HL-60 (cell line): ENCODE results near the gene SLC16A10.

Experiments
- DNase-seq, 2 experiments: peaks; one replicate each; pipeline ENCODE4 v3.0.0-alpha.2; 2010 to 2020; ENCODE audit warnings: low read depth in 1 of 2, low spot score in 1 of 2
- H3K27ac ChIP-seq: fragments of 250-450 bp; sonication (Bioruptor Pico); replicated peaks from 2 replicates; pipeline ENCODE4 v1.5.1; 2020; ENCODE audit warnings: mild to moderate bottlenecking, moderate library complexity
- H3K27me3 ChIP-seq: fragments of 250-450 bp; sonication (Bioruptor Pico); 2 replicates; pipeline ENCODE4 v1.5.1; 2021; ENCODE audit warnings: mild to moderate bottlenecking, moderate library complexity; ENCODE audit not compliant: insufficient read depth, poor library complexity, severe bottlenecking
- H3K4me3 ChIP-seq: replicated peaks from 2 replicates; pipeline ENCODE4 v1.5.1; 2011; ENCODE audit warnings: mild to moderate bottlenecking, control low read depth, low read length; ENCODE audit not compliant: insufficient read depth
- CTCF ChIP-seq: IDR thresholded peaks from one replicate; pipeline ENCODE4 v1.5.1; 2011; ENCODE audit warnings: low read length, control low read depth, inconsistent platforms; ENCODE audit not compliant: insufficient read depth
- GABPA ChIP-seq: IDR thresholded peaks from 2 replicates; pipeline ENCODE4 v1.6.1; 2012; ENCODE audit warnings: low read depth
- POLR2AphosphoS5 ChIP-seq: IDR thresholded peaks from 2 replicates; pipeline ENCODE4 v1.6.1; 2012; ENCODE audit warnings: low read depth
- SPI1 ChIP-seq: IDR thresholded peaks from 2 replicates; pipeline ENCODE4 v1.6.1; 2012; ENCODE audit warnings: low read depth, mild to moderate bottlenecking, borderline replicate concordance
- TF ChIP-seq, protein P1 (sequence below): IDR thresholded peaks from 2 replicates; pipeline ENCODE4 v1.6.1; 2012; ENCODE audit warnings: low read depth; ENCODE audit not compliant: insufficient replicate concordance

Gene SLC16A10

DNA sequence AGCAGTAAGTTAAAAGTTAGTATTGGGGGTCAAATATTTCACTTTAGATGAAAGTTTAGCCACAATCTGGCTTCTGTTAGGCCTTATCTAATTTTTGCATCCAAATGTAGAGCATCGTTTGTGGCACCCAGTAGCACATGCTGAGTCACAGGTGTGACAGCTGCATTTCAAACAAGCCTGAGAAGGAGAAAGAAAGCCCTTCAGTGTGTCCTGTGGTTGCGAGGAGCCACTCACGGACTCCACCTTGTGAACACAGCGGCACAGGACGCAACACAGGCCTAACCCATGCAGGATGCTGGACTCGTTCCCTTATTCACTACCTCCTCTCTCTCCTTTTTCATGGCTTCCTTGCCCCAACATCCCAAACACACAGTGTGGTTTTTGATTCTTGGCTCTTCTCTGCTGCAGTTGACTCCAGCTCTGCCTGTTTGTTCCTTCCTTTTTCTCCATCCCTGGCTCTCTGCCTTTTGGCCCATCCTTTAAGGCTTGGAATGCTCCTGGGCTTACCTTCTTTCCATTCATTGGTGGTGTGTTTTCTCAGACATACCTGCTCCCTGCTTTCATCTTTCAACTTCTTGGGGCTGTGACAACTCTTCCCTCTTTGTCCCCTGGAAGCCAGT is 124.2 kb downstream of the SLC16A10 start:
- no peak for DNase-seq
- TF ChIP-seq SPI1 = no peak
- TF ChIP-seq CTCF = no peak
- TF ChIP-seq, protein P1, sequence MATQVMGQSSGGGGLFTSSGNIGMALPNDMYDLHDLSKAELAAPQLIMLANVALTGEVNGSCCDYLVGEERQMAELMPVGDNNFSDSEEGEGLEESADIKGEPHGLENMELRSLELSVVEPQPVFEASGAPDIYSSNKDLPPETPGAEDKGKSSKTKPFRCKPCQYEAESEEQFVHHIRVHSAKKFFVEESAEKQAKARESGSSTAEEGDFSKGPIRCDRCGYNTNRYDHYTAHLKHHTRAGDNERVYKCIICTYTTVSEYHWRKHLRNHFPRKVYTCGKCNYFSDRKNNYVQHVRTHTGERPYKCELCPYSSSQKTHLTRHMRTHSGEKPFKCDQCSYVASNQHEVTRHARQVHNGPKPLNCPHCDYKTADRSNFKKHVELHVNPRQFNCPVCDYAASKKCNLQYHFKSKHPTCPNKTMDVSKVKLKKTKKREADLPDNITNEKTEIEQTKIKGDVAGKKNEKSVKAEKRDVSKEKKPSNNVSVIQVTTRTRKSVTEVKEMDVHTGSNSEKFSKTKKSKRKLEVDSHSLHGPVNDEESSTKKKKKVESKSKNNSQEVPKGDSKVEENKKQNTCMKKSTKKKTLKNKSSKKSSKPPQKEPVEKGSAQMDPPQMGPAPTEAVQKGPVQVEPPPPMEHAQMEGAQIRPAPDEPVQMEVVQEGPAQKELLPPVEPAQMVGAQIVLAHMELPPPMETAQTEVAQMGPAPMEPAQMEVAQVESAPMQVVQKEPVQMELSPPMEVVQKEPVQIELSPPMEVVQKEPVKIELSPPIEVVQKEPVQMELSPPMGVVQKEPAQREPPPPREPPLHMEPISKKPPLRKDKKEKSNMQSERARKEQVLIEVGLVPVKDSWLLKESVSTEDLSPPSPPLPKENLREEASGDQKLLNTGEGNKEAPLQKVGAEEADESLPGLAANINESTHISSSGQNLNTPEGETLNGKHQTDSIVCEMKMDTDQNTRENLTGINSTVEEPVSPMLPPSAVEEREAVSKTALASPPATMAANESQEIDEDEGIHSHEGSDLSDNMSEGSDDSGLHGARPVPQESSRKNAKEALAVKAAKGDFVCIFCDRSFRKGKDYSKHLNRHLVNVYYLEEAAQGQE = no peak
- TF ChIP-seq GABPA = no peak
- TF ChIP-seq POLR2AphosphoS5 = no peak
- Histone ChIP-seq H3K4me3 (no peak overlapping the region), H3K27me3 (no peaks in the 10 kb centered on the region), H3K27ac (no peak overlapping the region)

GRCh38 chr6:111212625-111213024 is 125.3 kb downstream of the SLC16A10 start:
- no peak for DNase-seq
- no peak overlapping the region for H3K27ac ChIP-seq
- H3K27me3 ChIP-seq = no peaks in the 10 kb centered on the region
- no peak overlapping the region for H3K4me3 ChIP-seq
- TF ChIP-seq, protein P1 = no peak
- TF ChIP-seq GABPA (no peak), CTCF (no peak), SPI1 (no peak), POLR2AphosphoS5 (no peak)

DNA sequence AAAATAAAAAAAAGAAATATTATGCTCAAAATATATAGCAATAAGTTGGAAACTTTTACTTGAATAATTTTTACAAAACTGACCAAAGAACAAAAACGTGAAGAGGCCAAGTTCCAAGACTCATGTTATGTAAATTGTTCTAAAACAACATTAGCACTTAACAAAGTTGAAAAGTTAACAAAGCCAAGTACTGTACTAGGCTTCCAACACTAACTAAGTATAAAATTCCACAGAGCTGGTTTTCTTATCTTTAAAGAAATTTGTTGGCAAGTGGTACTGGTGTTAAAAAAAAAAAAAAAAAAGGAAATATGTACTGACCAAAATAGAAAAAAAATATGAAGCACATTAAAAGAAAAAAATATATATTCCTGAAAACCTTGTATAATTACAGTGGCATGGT is 127.8 kb downstream of the SLC16A10 start:
- TF ChIP-seq, protein P1 = no peak
- TF ChIP-seq POLR2AphosphoS5 = no peak
- TF ChIP-seq SPI1 = no peak
- TF ChIP-seq GABPA = no peak
- TF ChIP-seq CTCF = no peak
- no peak overlapping the region for H3K4me3 ChIP-seq
- no peaks in the 10 kb centered on the region for H3K27me3 ChIP-seq
- DNase-seq = no peak
- no peak overlapping the region for H3K27ac ChIP-seq
